ENCODE results near the gene LRBA.
A peak's percentile ranks its signal among the peaks of the same experiment; 100 is the strongest.

The LRBA gene

DNA sequence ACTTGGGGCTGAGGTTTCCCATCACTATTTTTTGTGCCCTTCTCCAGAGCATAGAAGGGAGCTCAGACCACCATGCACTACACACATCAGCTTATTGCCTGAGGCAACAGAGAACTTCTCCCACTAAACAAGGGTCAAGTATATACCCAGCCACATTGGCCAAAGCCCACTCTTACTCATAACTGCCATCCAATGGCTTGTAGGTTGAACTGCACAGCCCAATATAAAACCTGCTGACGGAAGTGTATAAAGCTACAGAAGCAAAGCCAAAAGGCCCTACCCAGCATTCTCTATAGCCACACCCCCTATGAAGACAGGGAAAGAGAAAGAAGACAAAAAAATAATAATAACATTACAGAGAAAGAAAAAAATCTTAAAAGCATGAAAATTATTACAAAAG, 139.7 kb downstream of the LRBA start:
- DNase-seq (ENCODE audit: low read depth), result no peak
- no peak overlapping the region for H3K4me3 ChIP-seq (ENCODE audit: low read depth, low read length)
- no peak for TF ChIP-seq CTCF (IDR thresholded peaks at IDR 0.05; ENCODE audit: low read depth, low read length, missing control alignments)
- in situ Hi-C loops (cut with HindIII; ENCODE audit: low sequenced_read_pairs), result no loop called here

GRCh38 chr4:150874338-150875226, 140.5 kb downstream of the LRBA start:
- in situ Hi-C loops (cut with HindIII; ENCODE audit: low sequenced_read_pairs), result loop anchor here (25.0 kb wide), 1 partner anchor 587 kb away; no protein-coding TSS in a partner anchor
- TF ChIP-seq CTCF (IDR thresholded peaks at IDR 0.05; ENCODE audit: low read depth, low read length, missing control alignments), result no peak
- no peak overlapping the region for H3K4me3 ChIP-seq (ENCODE audit: low read depth, low read length)
- DNase-seq (ENCODE audit: low read depth), result no peak

GRCh38 chr4:150867148-150867547, 147.9 kb downstream of the LRBA start:
- no peak overlapping the region for H3K4me3 ChIP-seq (ENCODE audit: low read depth, low read length)
- in situ Hi-C loops (cut with HindIII; ENCODE audit: low sequenced_read_pairs), result loop anchor here (25.0 kb wide), 1 partner anchor 580 kb away; no protein-coding TSS in a partner anchor
- DNase-seq (ENCODE audit: low read depth), result peak; percentile 77
- TF ChIP-seq CTCF (IDR thresholded peaks at IDR 0.05; ENCODE audit: low read depth, low read length, missing control alignments), result peak; percentile 28

DNA sequence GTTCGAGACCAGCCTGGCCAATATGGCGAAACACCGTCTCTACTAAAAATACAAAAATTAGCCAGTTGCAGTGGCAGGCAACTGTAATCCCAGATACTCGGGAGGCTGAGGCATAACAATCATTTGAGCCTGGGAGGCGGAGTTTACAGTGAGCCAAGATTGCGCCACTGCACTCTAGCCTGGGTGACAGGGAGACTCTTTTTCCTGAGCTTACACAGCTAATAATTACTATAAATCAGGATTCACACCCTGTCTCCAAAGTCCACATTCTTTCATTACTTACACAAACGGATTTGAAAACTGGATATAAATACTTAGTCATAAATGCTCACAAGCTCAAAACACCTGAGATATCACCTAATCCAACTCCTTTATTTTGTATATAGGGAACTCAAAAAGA, 151.6 kb downstream of the LRBA start:
- no peak for DNase-seq (ENCODE audit: low read depth)
- in situ Hi-C loops (cut with HindIII; ENCODE audit: low sequenced_read_pairs), result loop anchor here (25.0 kb wide), 1 partner anchor 576 kb away; no protein-coding TSS in a partner anchor
- H3K4me3 ChIP-seq (ENCODE audit: low read depth, low read length), result no peak overlapping the region
- TF ChIP-seq CTCF (IDR thresholded peaks at IDR 0.05; ENCODE audit: low read depth, low read length, missing control alignments), result no peak

DNA sequence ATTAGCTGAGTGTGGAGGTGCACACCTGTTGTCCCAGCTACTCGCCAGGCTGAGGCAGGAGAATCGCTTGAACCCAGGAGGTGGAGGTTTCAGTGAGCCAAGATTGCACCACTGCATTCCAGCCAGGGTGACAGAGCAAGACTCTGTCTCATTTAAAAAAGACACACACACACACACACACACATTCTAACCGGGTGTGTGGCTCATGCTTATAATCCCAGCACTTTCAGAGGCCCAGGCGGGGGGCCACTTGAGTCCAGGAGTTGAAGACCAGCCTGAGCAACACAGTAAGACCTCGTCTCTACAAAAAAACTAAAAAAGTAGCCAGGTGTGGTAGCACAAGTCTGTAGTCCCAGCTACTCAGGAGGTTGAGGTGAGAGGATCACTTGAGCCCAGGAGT, 152.3 kb downstream of the LRBA start:
- TF ChIP-seq CTCF (IDR thresholded peaks at IDR 0.05; ENCODE audit: low read depth, low read length, missing control alignments), result no peak
- in situ Hi-C loops (cut with HindIII; ENCODE audit: low sequenced_read_pairs), result loop anchor here (25.0 kb wide), 1 partner anchor 576 kb away; no protein-coding TSS in a partner anchor
- no peak for DNase-seq (ENCODE audit: low read depth)
- no peak overlapping the region for H3K4me3 ChIP-seq (ENCODE audit: low read depth, low read length)

- H3K4me3 ChIP-seq (ENCODE audit: low read depth, low read length), result no peak overlapping the region
- in situ Hi-C loops (cut with HindIII; ENCODE audit: low sequenced_read_pairs), result loop anchor here (25.0 kb wide), 1 partner anchor 572 kb away; no protein-coding TSS in a partner anchor
- DNase-seq (ENCODE audit: low read depth), result no peak
- TF ChIP-seq CTCF (IDR thresholded peaks at IDR 0.05; ENCODE audit: low read depth, low read length, missing control alignments), result no peak
Observed at GRCh38 chr4:150859453-150859852, 155.6 kb downstream of the LRBA start.

All from astrocyte of the cerebellum (primary cell).